PFSK-1 (cell line): ENCODE results near the gene ACOXL.

ENCODE experiments used
- FOXP2 ChIP-seq: optimal IDR thresholded peaks from 2 replicates; pipeline ENCODE3; 2011; ENCODE audit warnings: borderline replicate concordance, control low read depth, inconsistent platforms; ENCODE audit not compliant: insufficient read depth; ENCODE audit errors: extremely low read length, extremely low read depth
- POLR2AphosphoS5 ChIP-seq: IDR thresholded peaks from 2 replicates; pipeline ENCODE4 v1.6.1; 2012; ENCODE audit warnings: low read depth, mild to moderate bottlenecking, control low read depth, low read length, moderate library complexity
- SIN3A ChIP-seq: IDR thresholded peaks from 2 replicates; pipeline ENCODE4 v1.6.1; 2012; ENCODE audit warnings: mild to moderate bottlenecking, low read length, moderate library complexity, borderline replicate concordance; ENCODE audit not compliant: insufficient read depth
- TAF1 ChIP-seq: IDR thresholded peaks from 2 replicates; pipeline ENCODE4 v1.6.1; 2012; ENCODE audit warnings: low read length, control low read depth, borderline replicate concordance; ENCODE audit not compliant: insufficient read depth
- TF ChIP-seq, protein P1 (sequence below), 2 experiments: IDR thresholded peaks; 2 replicates each; pipeline versions ENCODE4 v1.6.1 to v1.8.0; 2011 to 2012; ENCODE audit warnings: low read depth in 2 of 2, low read length in 2 of 2, control low read depth in 1 of 2, inconsistent platforms in 1 of 2, mild to moderate bottlenecking in 1 of 2, moderate library complexity in 1 of 2; ENCODE audit not compliant: insufficient read depth in 1 of 2

The ACOXL gene

DNA sequence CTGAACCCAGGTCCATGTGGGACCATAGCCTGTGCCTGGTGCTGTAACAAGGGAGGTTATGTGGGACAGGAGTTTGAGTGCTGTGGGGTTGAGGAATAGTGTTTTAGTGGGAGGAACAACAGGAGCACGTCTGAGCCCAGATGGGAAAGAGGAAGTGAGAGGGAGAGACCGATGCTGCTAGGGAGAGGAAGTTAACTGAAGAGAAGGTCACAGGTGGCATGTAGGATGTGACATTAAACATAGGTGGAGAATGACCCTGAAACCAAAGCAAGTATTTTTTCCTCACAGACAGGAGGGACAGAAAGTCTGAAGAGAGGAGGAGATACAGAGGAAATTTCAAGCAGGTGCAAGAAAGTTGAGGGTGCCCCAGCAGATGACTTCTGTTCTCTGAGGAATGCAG lies 87.8 kb downstream of the ACOXL start:
- TF ChIP-seq, protein P1, sequence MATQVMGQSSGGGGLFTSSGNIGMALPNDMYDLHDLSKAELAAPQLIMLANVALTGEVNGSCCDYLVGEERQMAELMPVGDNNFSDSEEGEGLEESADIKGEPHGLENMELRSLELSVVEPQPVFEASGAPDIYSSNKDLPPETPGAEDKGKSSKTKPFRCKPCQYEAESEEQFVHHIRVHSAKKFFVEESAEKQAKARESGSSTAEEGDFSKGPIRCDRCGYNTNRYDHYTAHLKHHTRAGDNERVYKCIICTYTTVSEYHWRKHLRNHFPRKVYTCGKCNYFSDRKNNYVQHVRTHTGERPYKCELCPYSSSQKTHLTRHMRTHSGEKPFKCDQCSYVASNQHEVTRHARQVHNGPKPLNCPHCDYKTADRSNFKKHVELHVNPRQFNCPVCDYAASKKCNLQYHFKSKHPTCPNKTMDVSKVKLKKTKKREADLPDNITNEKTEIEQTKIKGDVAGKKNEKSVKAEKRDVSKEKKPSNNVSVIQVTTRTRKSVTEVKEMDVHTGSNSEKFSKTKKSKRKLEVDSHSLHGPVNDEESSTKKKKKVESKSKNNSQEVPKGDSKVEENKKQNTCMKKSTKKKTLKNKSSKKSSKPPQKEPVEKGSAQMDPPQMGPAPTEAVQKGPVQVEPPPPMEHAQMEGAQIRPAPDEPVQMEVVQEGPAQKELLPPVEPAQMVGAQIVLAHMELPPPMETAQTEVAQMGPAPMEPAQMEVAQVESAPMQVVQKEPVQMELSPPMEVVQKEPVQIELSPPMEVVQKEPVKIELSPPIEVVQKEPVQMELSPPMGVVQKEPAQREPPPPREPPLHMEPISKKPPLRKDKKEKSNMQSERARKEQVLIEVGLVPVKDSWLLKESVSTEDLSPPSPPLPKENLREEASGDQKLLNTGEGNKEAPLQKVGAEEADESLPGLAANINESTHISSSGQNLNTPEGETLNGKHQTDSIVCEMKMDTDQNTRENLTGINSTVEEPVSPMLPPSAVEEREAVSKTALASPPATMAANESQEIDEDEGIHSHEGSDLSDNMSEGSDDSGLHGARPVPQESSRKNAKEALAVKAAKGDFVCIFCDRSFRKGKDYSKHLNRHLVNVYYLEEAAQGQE (IDR thresholded peaks at IDR 0.05; ENCODE audit: insufficient read depth in 1 of 2, low read depth in 2 of 2, low read length in 2 of 2), result no peak
- TF ChIP-seq FOXP2 (no peak), SIN3A (no peak), POLR2AphosphoS5 (no peak), TAF1 (no peak)

DNA sequence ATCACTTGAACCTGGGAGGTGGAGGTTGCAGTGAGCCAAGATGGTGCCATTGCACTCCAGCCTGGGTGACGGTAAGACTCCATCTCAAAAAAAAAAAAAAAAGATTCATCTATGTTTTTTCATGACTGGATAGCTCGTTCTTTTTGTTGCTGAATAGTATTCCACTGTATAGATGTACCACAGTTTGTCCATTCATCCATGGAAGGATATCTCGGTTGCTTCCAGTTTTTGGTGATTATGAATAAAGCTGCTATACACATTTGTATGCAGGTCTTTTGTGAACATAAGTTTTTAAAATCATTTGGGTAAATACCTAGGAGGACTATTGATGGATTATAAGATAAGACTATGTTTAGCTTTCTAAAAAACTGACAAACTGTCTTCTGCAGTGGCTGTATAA lies 90.8 kb downstream of the ACOXL start:
- TF ChIP-seq POLR2AphosphoS5 (no peak), TAF1 (no peak), FOXP2 (no peak), SIN3A (no peak)
- TF ChIP-seq, protein P1 (IDR thresholded peaks at IDR 0.05; ENCODE audit: insufficient read depth in 1 of 2, low read depth in 2 of 2, low read length in 2 of 2), result no peak

DNA sequence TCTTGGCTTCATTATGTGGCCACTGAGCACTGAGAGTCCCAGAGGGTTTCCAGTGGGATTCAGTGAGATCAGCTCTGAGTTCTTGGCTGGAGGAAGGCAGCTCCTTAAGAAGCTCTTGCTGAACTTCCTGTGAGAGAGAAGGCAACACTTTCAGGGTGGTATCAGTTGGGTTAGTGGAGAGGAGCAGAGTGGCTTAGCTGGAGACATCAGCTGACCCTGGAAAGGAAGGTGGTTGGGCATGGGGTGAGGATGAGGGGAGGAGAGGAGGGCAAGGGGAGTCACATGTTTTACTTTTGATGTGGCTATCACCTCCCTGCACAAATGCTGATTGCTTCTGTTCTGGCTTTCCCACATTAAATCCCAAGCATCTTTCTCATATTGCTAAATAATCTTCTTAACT lies 95.1 kb downstream of the ACOXL start:
- no peak for TF ChIP-seq FOXP2
- no peak for TF ChIP-seq POLR2AphosphoS5
- no peak for TF ChIP-seq TAF1
- TF ChIP-seq, protein P1 (IDR thresholded peaks at IDR 0.05; ENCODE audit: insufficient read depth in 1 of 2, low read depth in 2 of 2, low read length in 2 of 2), result no peak
- TF ChIP-seq SIN3A, result no peak

DNA sequence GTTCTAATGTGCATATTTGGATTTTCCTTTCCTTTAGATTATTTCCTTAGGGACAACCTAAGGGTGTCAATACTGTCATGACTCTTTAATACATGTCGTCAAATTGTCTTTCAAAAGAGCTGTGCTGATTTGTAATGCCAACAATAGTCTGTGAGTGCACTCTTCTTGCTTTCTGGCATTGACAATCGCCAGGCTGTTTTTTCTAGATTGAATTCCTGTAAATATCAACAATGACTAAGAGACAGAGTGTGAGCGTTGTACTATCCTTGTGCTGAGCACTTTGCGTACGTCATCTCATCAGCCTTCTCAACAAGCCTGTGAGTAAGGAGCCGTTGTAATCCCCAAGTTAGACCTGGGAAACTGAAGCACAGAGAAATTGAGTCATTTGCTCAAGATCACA lies 96.0 kb downstream of the ACOXL start:
- TF ChIP-seq POLR2AphosphoS5 (no peak), FOXP2 (no peak), TAF1 (no peak), SIN3A (no peak)
- TF ChIP-seq, protein P1 (IDR thresholded peaks at IDR 0.05; ENCODE audit: insufficient read depth in 1 of 2, low read depth in 2 of 2, low read length in 2 of 2), result no peak

DNA sequence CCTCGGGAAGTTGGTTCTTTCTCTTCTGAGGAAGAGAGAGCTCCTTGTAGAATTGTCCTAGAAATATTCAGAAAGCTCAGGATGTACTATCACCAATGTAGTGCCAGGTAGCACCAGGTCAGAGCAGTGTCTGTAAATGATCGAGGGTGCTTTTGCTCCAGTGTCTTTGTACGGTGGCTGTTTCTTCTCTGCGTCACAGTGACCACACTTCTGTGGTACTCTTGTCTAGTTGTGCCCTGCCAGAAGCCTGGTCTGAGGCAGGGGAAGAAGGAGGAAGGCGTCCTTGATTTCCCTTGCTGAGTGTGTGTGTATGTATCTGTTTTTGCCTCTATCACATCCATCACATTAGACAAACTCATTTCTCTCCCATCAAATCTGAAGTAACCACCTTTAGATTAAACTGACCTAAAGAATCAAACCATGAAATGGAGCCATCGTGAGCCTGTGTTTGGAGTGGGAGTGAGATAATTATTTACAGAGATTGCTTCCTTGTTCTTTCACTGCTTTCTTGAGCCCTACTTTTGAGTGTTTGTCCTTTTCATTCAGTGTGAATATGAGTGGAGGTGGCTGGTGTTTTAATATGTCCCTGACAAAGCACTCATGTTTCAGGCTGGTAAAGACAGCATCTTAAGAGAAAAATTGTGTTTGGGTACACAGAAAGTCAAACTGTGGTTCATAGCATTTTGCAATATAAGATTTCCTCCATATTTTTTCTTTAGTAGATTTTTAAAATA lies 97.2 kb downstream of the ACOXL start:
- no peak for TF ChIP-seq FOXP2
- TF ChIP-seq POLR2AphosphoS5, result no peak
- TF ChIP-seq, protein P1 (IDR thresholded peaks at IDR 0.05; ENCODE audit: insufficient read depth in 1 of 2, low read depth in 2 of 2, low read length in 2 of 2), result no peak
- no peak for TF ChIP-seq TAF1
- TF ChIP-seq SIN3A, result no peak
